ENCODE data around the gene SERAC1. TPM values are rescaled to one million over a fixed set of nuclear protein-coding genes. Genes with fewer than 3 reads are reported as not detected.

The SERAC1 gene
- total and polyA plus RNA-seq, 4 donors: 2.0 to 4.4 (median 2.3) TPM

DNA sequence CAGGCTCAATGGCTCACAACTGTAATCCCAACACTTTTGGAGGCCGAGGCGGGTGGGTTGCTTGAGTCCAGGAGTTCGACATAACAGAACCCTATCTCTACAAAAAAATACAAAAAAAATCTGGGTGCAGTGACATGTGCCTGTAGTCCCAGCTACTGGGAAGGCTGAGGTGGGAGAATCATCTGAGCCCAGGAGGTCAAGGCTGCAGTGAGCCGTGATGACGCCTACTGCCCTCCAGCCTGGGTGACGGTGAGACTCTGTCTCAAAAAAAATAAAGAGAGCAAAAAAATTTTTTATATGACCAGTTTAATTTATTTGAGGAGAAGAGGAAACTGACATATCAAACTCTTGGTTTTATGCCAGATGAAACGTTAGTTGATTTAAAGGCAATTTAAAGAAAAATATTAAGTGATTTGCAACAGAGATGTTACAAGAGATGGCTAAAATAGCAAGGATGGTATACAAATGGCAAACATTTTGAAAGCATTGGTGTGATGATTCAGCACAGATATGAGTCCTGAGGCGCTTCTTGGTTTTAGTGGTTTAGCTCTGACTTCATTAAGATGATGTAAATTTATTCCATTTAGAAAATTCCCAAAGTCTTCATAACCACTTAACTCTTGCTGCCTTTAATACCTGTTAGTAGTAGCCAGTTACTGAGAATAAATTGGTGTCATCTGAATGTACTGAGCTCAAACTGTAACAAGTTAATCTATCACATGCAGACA lies 17.8 kb upstream of the SERAC1 start:
- Histone ChIP-seq H3K36me3 (ENCODE audit: control insufficient read depth in 4 of 4, insufficient read depth in 3 of 4, low read depth in 1 of 4, low read length in 3 of 4) (peaks cover 0 to 3% (median 1%) of the 10 kb centered on the region in 4 donors), H3K27ac (ENCODE audit: low read depth in 1 of 2, low read length in 2 of 2) (no peak overlapping the region), H3K27me3 (ENCODE audit: control insufficient read depth in 4 of 4, insufficient read depth in 4 of 4, low read length in 3 of 4) (no peaks in the 10 kb centered on the region), H3K9ac (ENCODE audit: low read depth in 1 of 2, low read length in 2 of 2) (no peak overlapping the region), H3K4me3 (ENCODE audit: low read depth in 1 of 3, low read length in 3 of 3) (no peak overlapping the region), H3K9me3 (ENCODE audit: control insufficient read depth in 4 of 4, low read length in 3 of 4) (no peaks in the 10 kb centered on the region), H3K4me1 (ENCODE audit: control insufficient read depth in 4 of 4, insufficient read depth in 4 of 4, low read length in 3 of 4) (peaks cover 0 to 14% (median 0%) of the 10 kb centered on the region in 4 donors)
- WGBS: 92% methylated on average over 8 of the region's 8 CpGs
- TF ChIP-seq JUND (IDR thresholded peaks at IDR 0.05) (no peak), TAF1 (conservative IDR thresholded peaks at IDR 0.05) (no peak), FOXA1 (IDR thresholded peaks at IDR 0.05) (no peak), FOXA2 (IDR thresholded peaks at IDR 0.05) (no peak), NR2F2 (IDR thresholded peaks at IDR 0.05) (no peak), EGR1 (IDR thresholded peaks at IDR 0.05; ENCODE audit: low read depth in 2 of 2) (no peak), HNF4G (IDR thresholded peaks at IDR 0.05) (no peak), YY1 (IDR thresholded peaks at IDR 0.05) (no peak), GABPA (IDR thresholded peaks at IDR 0.05 in 1 of 2, conservative IDR thresholded peaks at IDR 0.05 in 1 of 2) (no peak), SP1 (IDR thresholded peaks at IDR 0.05) (no peak), RXRA (IDR thresholded peaks at IDR 0.05) (no peak), HNF4A (conservative IDR thresholded peaks at IDR 0.05) (no peak), RAD21 (IDR thresholded peaks at IDR 0.05) (no peak)
- TF ChIP-seq, protein P1, sequence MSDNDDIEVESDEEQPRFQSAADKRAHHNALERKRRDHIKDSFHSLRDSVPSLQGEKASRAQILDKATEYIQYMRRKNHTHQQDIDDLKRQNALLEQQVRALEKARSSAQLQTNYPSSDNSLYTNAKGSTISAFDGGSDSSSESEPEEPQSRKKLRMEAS (IDR thresholded peaks at IDR 0.05): no peak
- TF ChIP-seq, protein P2, sequence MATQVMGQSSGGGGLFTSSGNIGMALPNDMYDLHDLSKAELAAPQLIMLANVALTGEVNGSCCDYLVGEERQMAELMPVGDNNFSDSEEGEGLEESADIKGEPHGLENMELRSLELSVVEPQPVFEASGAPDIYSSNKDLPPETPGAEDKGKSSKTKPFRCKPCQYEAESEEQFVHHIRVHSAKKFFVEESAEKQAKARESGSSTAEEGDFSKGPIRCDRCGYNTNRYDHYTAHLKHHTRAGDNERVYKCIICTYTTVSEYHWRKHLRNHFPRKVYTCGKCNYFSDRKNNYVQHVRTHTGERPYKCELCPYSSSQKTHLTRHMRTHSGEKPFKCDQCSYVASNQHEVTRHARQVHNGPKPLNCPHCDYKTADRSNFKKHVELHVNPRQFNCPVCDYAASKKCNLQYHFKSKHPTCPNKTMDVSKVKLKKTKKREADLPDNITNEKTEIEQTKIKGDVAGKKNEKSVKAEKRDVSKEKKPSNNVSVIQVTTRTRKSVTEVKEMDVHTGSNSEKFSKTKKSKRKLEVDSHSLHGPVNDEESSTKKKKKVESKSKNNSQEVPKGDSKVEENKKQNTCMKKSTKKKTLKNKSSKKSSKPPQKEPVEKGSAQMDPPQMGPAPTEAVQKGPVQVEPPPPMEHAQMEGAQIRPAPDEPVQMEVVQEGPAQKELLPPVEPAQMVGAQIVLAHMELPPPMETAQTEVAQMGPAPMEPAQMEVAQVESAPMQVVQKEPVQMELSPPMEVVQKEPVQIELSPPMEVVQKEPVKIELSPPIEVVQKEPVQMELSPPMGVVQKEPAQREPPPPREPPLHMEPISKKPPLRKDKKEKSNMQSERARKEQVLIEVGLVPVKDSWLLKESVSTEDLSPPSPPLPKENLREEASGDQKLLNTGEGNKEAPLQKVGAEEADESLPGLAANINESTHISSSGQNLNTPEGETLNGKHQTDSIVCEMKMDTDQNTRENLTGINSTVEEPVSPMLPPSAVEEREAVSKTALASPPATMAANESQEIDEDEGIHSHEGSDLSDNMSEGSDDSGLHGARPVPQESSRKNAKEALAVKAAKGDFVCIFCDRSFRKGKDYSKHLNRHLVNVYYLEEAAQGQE (IDR thresholded peaks at IDR 0.05): no peak
- TF ChIP-seq, protein P3, sequence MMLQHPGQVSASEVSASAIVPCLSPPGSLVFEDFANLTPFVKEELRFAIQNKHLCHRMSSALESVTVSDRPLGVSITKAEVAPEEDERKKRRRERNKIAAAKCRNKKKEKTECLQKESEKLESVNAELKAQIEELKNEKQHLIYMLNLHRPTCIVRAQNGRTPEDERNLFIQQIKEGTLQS (IDR thresholded peaks at IDR 0.05): no peak
- TF ChIP-seq, protein P4, sequence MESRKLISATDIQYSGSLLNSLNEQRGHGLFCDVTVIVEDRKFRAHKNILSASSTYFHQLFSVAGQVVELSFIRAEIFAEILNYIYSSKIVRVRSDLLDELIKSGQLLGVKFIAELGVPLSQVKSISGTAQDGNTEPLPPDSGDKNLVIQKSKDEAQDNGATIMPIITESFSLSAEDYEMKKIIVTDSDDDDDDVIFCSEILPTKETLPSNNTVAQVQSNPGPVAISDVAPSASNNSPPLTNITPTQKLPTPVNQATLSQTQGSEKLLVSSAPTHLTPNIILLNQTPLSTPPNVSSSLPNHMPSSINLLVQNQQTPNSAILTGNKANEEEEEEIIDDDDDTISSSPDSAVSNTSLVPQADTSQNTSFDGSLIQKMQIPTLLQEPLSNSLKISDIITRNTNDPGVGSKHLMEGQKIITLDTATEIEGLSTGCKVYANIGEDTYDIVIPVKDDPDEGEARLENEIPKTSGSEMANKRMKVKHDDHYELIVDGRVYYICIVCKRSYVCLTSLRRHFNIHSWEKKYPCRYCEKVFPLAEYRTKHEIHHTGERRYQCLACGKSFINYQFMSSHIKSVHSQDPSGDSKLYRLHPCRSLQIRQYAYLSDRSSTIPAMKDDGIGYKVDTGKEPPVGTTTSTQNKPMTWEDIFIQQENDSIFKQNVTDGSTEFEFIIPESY (IDR thresholded peaks at IDR 0.05): no peak
- TF ChIP-seq, protein P5, sequence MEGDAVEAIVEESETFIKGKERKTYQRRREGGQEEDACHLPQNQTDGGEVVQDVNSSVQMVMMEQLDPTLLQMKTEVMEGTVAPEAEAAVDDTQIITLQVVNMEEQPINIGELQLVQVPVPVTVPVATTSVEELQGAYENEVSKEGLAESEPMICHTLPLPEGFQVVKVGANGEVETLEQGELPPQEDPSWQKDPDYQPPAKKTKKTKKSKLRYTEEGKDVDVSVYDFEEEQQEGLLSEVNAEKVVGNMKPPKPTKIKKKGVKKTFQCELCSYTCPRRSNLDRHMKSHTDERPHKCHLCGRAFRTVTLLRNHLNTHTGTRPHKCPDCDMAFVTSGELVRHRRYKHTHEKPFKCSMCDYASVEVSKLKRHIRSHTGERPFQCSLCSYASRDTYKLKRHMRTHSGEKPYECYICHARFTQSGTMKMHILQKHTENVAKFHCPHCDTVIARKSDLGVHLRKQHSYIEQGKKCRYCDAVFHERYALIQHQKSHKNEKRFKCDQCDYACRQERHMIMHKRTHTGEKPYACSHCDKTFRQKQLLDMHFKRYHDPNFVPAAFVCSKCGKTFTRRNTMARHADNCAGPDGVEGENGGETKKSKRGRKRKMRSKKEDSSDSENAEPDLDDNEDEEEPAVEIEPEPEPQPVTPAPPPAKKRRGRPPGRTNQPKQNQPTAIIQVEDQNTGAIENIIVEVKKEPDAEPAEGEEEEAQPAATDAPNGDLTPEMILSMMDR (IDR thresholded peaks at IDR 0.05; ENCODE audit: low read depth, low read length, missing input control): no peak
- no peak for DNase-seq (ENCODE audit: low spot score)
